HepG2 (cell line): Measurements from ENCODE around the gene DGKD. TPM values are rescaled to one million over a fixed set of nuclear protein-coding genes. Genes with fewer than 3 reads are reported as not detected.

Source experiments
- ATAC-seq: fragments of 200-7000 bp; cut with Tn5 transposase; 3 replicates; pipeline ENCODE4 v1.9.1; 2020; ENCODE audit warnings: mild to moderate bottlenecking, moderate library complexity
- BruUV-seq: library from RNA; stranded (reverse); fragments of 400-500 nt; replicated peaks from 2 replicates; lab custom pipeline; 2021; lab: Mats Ljungman, UMichigan
- CTCF ChIA-PET: fragments of 300-600 bp; formaldehyde crosslinking; extraction: SDS; loops from one replicate; lab custom pipeline; 2021; ENCODE audit warnings: low total read pairs, inconsistent platforms, low intra/inter-chr PET ratio; lab: Yijun Ruan, JAX
- POLR2A ChIA-PET: fragments of 350-600 bp; sonication (Branson Sonifier 250); formaldehyde crosslinking; loops from one replicate; lab custom pipeline; 2020; ENCODE audit warnings: antibody characterized with exemption, inconsistent platforms; lab: Yijun Ruan, JAX
- DNase-seq: peaks from one replicate; pipeline ENCODE4 v3.0.0-alpha.2; 2015; ENCODE audit warnings: low spot score
- FAIRE-seq: peaks from 3 replicates; lab custom pipeline; 2011; peaks lifted over from hg19 to GRCh38; lab: Jason Lieb, UNC
- H2AFZ ChIP-seq: one replicate; pipeline ENCODE4 v1.6.1; 2011; ENCODE audit warnings: low read length, inconsistent platforms
- H3K27ac ChIP-seq: fragments of 300-600 bp; 3 replicates; pipeline ENCODE4 v1.8.0; 2011; ENCODE audit warnings: mixed run types, mild to moderate bottlenecking, mixed read lengths, low read length, inconsistent platforms; ENCODE audit not compliant: insufficient read depth; ENCODE audit errors: extremely low read length
- H3K27me3 ChIP-seq, 2 experiments: fragments of 200-600 bp in 1 of 2; 2 replicates in 1 of 2; 3 replicates in 1 of 2; pipeline versions ENCODE4 v1.6.0 to v1.8.0; 2011; ENCODE audit warnings: low read length in 2 of 2, mild to moderate bottlenecking in 2 of 2, moderate library complexity in 2 of 2, inconsistent platforms in 1 of 2; ENCODE audit not compliant: insufficient read depth in 2 of 2, control insufficient read depth in 1 of 2
- H3K36me3 ChIP-seq, 2 experiments: fragments of 200-600 bp in 1 of 2; replicated peaks in 1 of 2; 2 replicates in 1 of 2; 3 replicates in 1 of 2; pipeline versions ENCODE4 v1.5.1 to v1.8.0; 2011; ENCODE audit warnings: low read length in 2 of 2, inconsistent platforms in 1 of 2; ENCODE audit not compliant: insufficient read depth in 2 of 2, control insufficient read depth in 1 of 2
- H3K4me1 ChIP-seq: 2 replicates; pipeline ENCODE4 v1.5.1; 2012; ENCODE audit warnings: low read length, inconsistent platforms; ENCODE audit not compliant: insufficient read depth
- H3K4me2 ChIP-seq: 2 replicates; pipeline ENCODE4 v1.6.0; 2011; ENCODE audit warnings: low read depth, low read length, inconsistent platforms
- H3K4me3 ChIP-seq, 3 experiments: fragments of 200-600 bp in 1 of 3; sonication (generic), shearing (Covaris generic) in 1 of 3; replicated peaks in 1 of 3; 2 replicates each; pipeline ENCODE4 v1.5.1; 2011 to 2016; ENCODE audit warnings: low read length in 3 of 3, inconsistent platforms in 2 of 3, low read depth in 2 of 3, mild to moderate bottlenecking in 2 of 3, control low read depth in 1 of 3, mixed read lengths in 1 of 3; ENCODE audit not compliant: insufficient read depth in 1 of 3
- H3K79me2 ChIP-seq: one replicate; pipeline ENCODE4 v1.6.1; 2011; ENCODE audit warnings: low read length, inconsistent platforms; ENCODE audit not compliant: insufficient read depth
- H3K9ac ChIP-seq: 2 replicates; pipeline ENCODE4 v1.6.0; 2011; ENCODE audit warnings: mild to moderate bottlenecking, low read depth, low read length, inconsistent platforms; ENCODE audit not compliant: insufficient read depth
- H3K9me3 ChIP-seq: 2 replicates; pipeline ENCODE4 v1.5.1; 2012; ENCODE audit warnings: mild to moderate bottlenecking, low read length
- H4K20me1 ChIP-seq: 2 replicates; pipeline ENCODE4 v1.6.0; 2011; ENCODE audit warnings: inconsistent platforms, mild to moderate bottlenecking, low read length, moderate library complexity; ENCODE audit not compliant: insufficient read depth
- ATF6 ChIP-seq: sonication (generic); formaldehyde crosslinking; conservative IDR thresholded peaks from 2 replicates; pipeline ENCODE4 v1.4.0; 2020; ENCODE audit warnings: missing genetic modification reagents
- HOMEZ ChIP-seq: IDR thresholded peaks from 2 replicates; pipeline ENCODE4 v1.6.1; 2016; ENCODE audit warnings: low read depth
- MAX ChIP-seq: IDR thresholded peaks from 2 replicates; pipeline ENCODE4 v1.6.1; 2012; ENCODE audit warnings: inconsistent platforms
- MXD3 ChIP-seq: IDR thresholded peaks from 2 replicates; pipeline ENCODE4 v1.6.1; 2016; ENCODE audit warnings: mild to moderate bottlenecking, missing biosample characterization, missing genetic modification reagents
- NONO ChIP-seq, 2 experiments: fragments of 450-650 bp in 1 of 2; sonication (generic) in 1 of 2; formaldehyde crosslinking in 1 of 2; IDR thresholded peaks in 1 of 2; conservative IDR thresholded peaks in 1 of 2; 2 replicates each; pipeline versions ENCODE4 v1.6.1 to v1.8.0; 2017 to 2022; ENCODE audit warnings: mild to moderate bottlenecking in 1 of 2, missing genetic modification reagents in 1 of 2, moderate library complexity in 1 of 2
- RARA ChIP-seq: IDR thresholded peaks from 2 replicates; pipeline ENCODE4 v1.6.1; 2016; ENCODE audit warnings: missing genetic modification reagents, missing compliant biosample characterization
- SUZ12 ChIP-seq: fragments of 150-350 bp; IDR thresholded peaks from 2 replicates; pipeline ENCODE4 v1.6.1; 2014; ENCODE audit warnings: low read depth, low read length
- YEATS4 ChIP-seq: sonication (generic); formaldehyde crosslinking; IDR thresholded peaks from 2 replicates; pipeline ENCODE4 v1.4.0; 2020; ENCODE audit warnings: missing genetic modification reagents, borderline replicate concordance
- ZNF33B ChIP-seq: sonication (generic); formaldehyde crosslinking; IDR thresholded peaks from 2 replicates; pipeline ENCODE4 v1.5.1; 2020; ENCODE audit warnings: mild to moderate bottlenecking, missing genetic modification reagents
- ZNF430 ChIP-seq: sonication (generic); formaldehyde crosslinking; IDR thresholded peaks from 2 replicates; pipeline ENCODE4 v1.9.0; 2021; ENCODE audit warnings: mild to moderate bottlenecking, missing genetic modification reagents
- ZNF644 ChIP-seq: IDR thresholded peaks from 2 replicates; pipeline ENCODE4 v1.6.1; 2016; ENCODE audit warnings: low read depth
- ZNF713 ChIP-seq: sonication (generic); formaldehyde crosslinking; IDR thresholded peaks from 2 replicates; pipeline ENCODE4 v1.4.0; 2020; ENCODE audit warnings: mild to moderate bottlenecking, missing genetic modification reagents
- ZNF800 ChIP-seq: sonication (generic); formaldehyde crosslinking; IDR thresholded peaks from 2 replicates; pipeline ENCODE4 v1.4.0; 2020; ENCODE audit warnings: missing genetic modification reagents
- WGBS: methylation state at CpG from one replicate; pipeline ENCODE4 v1.1.6; 2017; ENCODE audit warnings: low lambda C conversion rate; 5-methylcytosine and 5-hydroxymethylcytosine counted together
- in situ Hi-C: cut with HindIII; loops from 2 replicates; pipeline ENCODE4 v1.10.0; 2017; ENCODE audit warnings: low pct_unique_long_range_greater_than_20kb; ENCODE audit not compliant: extremely low pct_ligation_motif_present
- intact Hi-C: fragments of 100-400 bp; cut with micrococcal nuclease; formaldehyde crosslinking; loops from one replicate; pipeline ENCODE4 v1.10.0; 2022; ENCODE audit not compliant: unreplicated experiment
- polyA plus RNA-seq, 8 experiments: library from polyadenylated mRNA; depleted of rRNA in 3 of 8; stranded (reverse) in 7 of 8; unstranded in 1 of 8; fragments of >200 nt; fragmentation: Illumina TruSeq in 4 of 8; extraction: Trizol in 4 of 8; gene quantifications; 2 replicates each; pipeline versions ENCODE4 v1.2.1 to v1.2.3, GENCODE V29; 2011 to 2016; ENCODE audit warnings: low read depth in 4 of 8, missing spikeins in 1 of 8, mixed read lengths in 1 of 8; ENCODE audit not compliant: insufficient read depth in 1 of 8
- total RNA-seq, 5 experiments: library from RNA; depleted of rRNA; stranded (reverse); fragments of >200 nt; fragmentation: Illumina TruSeq; extraction: Trizol; gene quantifications; 2 replicates each; pipeline ENCODE4 v1.2.3, GENCODE V29; 2016; ENCODE audit warnings: low read depth in 1 of 5
- TF ChIP-seq, protein P1 (sequence below): sonication (generic); formaldehyde crosslinking; IDR thresholded peaks from 2 replicates; pipeline ENCODE4 v1.4.0; 2020; ENCODE audit warnings: mild to moderate bottlenecking, missing genetic modification reagents

DGKD gene
- total and polyA plus RNA-seq, 2 of the 13 experiments (the other 11 are each of a cell fraction or from before 2014, with no cell fraction given): 24.5 to 33.2 TPM

GRCh38 chr2:233361297-233361696 is 7.0 kb downstream of the DGKD start:
- peaks cover 53% of the 10 kb centered on the region for H3K4me1 ChIP-seq
- no TSS peak for BruUV-seq
- TF ChIP-seq SUZ12 (no peak), ZNF430 (CRISPR knock-in tag) (no peak), ZNF800 (CRISPR knock-in tag) (no peak), NONO (IDR thresholded peaks at IDR 0.05) (no peak), NONO (CRISPR knock-in tag; conservative IDR thresholded peaks at IDR 0.05) (no peak), YEATS4 (no peak), RARA (CRISPR knock-in tag) (no peak), HOMEZ (no peak), MXD3 (CRISPR knock-in tag) (no peak), MAX (no peak), ZNF713 (CRISPR knock-in tag) (no peak), ZNF644 (CRISPR knock-in tag) (no peak), ATF6 (no peak), ZNF33B (CRISPR knock-in tag) (no peak)
- TF ChIP-seq, protein P1, sequence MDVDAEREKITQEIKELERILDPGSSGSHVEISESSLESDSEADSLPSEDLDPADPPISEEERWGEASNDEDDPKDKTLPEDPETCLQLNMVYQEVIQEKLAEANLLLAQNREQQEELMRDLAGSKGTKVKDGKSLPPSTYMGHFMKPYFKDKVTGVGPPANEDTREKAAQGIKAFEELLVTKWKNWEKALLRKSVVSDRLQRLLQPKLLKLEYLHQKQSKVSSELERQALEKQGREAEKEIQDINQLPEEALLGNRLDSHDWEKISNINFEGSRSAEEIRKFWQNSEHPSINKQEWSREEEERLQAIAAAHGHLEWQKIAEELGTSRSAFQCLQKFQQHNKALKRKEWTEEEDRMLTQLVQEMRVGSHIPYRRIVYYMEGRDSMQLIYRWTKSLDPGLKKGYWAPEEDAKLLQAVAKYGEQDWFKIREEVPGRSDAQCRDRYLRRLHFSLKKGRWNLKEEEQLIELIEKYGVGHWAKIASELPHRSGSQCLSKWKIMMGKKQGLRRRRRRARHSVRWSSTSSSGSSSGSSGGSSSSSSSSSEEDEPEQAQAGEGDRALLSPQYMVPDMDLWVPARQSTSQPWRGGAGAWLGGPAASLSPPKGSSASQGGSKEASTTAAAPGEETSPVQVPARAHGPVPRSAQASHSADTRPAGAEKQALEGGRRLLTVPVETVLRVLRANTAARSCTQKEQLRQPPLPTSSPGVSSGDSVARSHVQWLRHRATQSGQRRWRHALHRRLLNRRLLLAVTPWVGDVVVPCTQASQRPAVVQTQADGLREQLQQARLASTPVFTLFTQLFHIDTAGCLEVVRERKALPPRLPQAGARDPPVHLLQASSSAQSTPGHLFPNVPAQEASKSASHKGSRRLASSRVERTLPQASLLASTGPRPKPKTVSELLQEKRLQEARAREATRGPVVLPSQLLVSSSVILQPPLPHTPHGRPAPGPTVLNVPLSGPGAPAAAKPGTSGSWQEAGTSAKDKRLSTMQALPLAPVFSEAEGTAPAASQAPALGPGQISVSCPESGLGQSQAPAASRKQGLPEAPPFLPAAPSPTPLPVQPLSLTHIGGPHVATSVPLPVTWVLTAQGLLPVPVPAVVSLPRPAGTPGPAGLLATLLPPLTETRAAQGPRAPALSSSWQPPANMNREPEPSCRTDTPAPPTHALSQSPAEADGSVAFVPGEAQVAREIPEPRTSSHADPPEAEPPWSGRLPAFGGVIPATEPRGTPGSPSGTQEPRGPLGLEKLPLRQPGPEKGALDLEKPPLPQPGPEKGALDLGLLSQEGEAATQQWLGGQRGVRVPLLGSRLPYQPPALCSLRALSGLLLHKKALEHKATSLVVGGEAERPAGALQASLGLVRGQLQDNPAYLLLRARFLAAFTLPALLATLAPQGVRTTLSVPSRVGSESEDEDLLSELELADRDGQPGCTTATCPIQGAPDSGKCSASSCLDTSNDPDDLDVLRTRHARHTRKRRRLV: no peak
- WGBS: 94% methylated on average over 7 of the region's 7 CpGs
- no peak overlapping the region for H3K27ac ChIP-seq
- peaks cover 7% of the 10 kb centered on the region for H4K20me1 ChIP-seq
- ATAC-seq: no peak; the same call in 2 of the 3 replicates
- in situ Hi-C loops: no loop called here
- no peak overlapping the region for H3K4me3 ChIP-seq
- DNase-seq: no peak
- POLR2A ChIA-PET: interaction anchor here (1.0 kb wide), 1 partner anchor 27 kb away, joined by 3 read pairs; no protein-coding TSS in a partner anchor
- peaks cover 69% of the 10 kb centered on the region for H3K79me2 ChIP-seq
- CTCF ChIA-PET: no interaction called here
- H3K9me3 ChIP-seq: peaks cover 4% of the 10 kb centered on the region; the same call in 1 of the 2 replicates
- no peak overlapping the region for H2AFZ ChIP-seq
- no peaks in the 10 kb centered on the region for H3K27me3 ChIP-seq
- no peak overlapping the region for H3K4me2 ChIP-seq
- peaks cover 2 to 12% of the 10 kb centered on the region in 2 experiments; a peak in 4 of 5 replicates for H3K36me3 ChIP-seq
- no peak overlapping the region for H3K9ac ChIP-seq
- FAIRE-seq: no peak
- intact Hi-C loops: no loop called here
